Smooth muscle cell (in vitro differentiated cells): ENCODE data around the gene COL5A2. TPM values are rescaled to one million over a fixed set of nuclear protein-coding genes. Genes with fewer than 3 reads are reported as not detected.

Experiments
- DNase-seq: peaks from one replicate; lab custom pipeline; 2025; ENCODE audit not compliant: unreplicated experiment; lab: John Stamatoyannopoulos, UW
- H2AFZ ChIP-seq: fragments of 200-600 bp; sonication (generic); 2 replicates; pipeline ENCODE4 v1.6.0; 2016; ENCODE audit warnings: antibody characterized with exemption, low read depth, mild to moderate bottlenecking
- H3F3A ChIP-seq: fragments of 200-600 bp; sonication (generic); 2 replicates; pipeline ENCODE4 v1.6.0; 2017; ENCODE audit warnings: antibody characterized with exemption, low read depth
- H3K27ac ChIP-seq: fragments of 200-600 bp; sonication (generic); 2 replicates; pipeline ENCODE4 v1.5.1; 2016; ENCODE audit warnings: low read depth, mild to moderate bottlenecking
- H3K27me3 ChIP-seq: fragments of 200-600 bp; sonication (generic); 2 replicates; pipeline ENCODE4 v1.6.1; 2016; ENCODE audit warnings: low read depth, mild to moderate bottlenecking
- H3K36me3 ChIP-seq: fragments of 200-600 bp; sonication (generic); 2 replicates; pipeline ENCODE4 v1.5.1; 2016; ENCODE audit warnings: low read depth
- H3K4me1 ChIP-seq: fragments of 200-600 bp; sonication (generic); 2 replicates; pipeline ENCODE4 v1.5.1; 2016; ENCODE audit warnings: low read depth
- H3K4me2 ChIP-seq: fragments of 200-600 bp; sonication (generic); 2 replicates; pipeline ENCODE4 v1.6.0; 2016; ENCODE audit warnings: mild to moderate bottlenecking
- H3K4me3 ChIP-seq: fragments of 200-600 bp; sonication (generic); 2 replicates; pipeline ENCODE4 v1.5.1; 2016; ENCODE audit warnings: mild to moderate bottlenecking
- H3K79me2 ChIP-seq: fragments of 200-600 bp; sonication (generic); 2 replicates; pipeline ENCODE4 v1.6.0; 2016; ENCODE audit warnings: low read depth, mild to moderate bottlenecking
- H3K9ac ChIP-seq: fragments of 200-600 bp; sonication (generic); 2 replicates; pipeline ENCODE4 v1.6.0; 2016; ENCODE audit warnings: low read depth
- H3K9me3 ChIP-seq: fragments of 200-600 bp; sonication (generic); replicated peaks from 2 replicates; pipeline ENCODE4 v1.5.1; 2016; ENCODE audit warnings: low read depth
- H4K20me1 ChIP-seq: fragments of 200-600 bp; sonication (generic); 2 replicates; pipeline ENCODE4 v1.6.0; 2016; ENCODE audit warnings: low read depth
- WGBS: methylation state at CpG from one replicate; pipeline ENCODE4 v1.1.7; 2016; ENCODE audit warnings: low lambda C conversion rate; 5-methylcytosine and 5-hydroxymethylcytosine counted together
- polyA plus RNA-seq: library from polyadenylated mRNA; unstranded; fragments of >200 nt; fragmentation: Nextera tagmentation; extraction: Ambion mirVana; gene quantifications from 2 replicates; pipeline ENCODE4 v1.2.1, GENCODE V29; 2016
- total RNA-seq: library from RNA; depleted of rRNA; stranded (reverse); fragments of >200 nt; gene quantifications from 2 replicates; pipeline ENCODE4 v1.2.3, GENCODE V29; 2014
- TF ChIP-seq, protein P1 (sequence below): fragments of 200-600 bp; sonication (generic); IDR thresholded peaks from 2 replicates; pipeline ENCODE4 v1.5.1; 2017; ENCODE audit warnings: borderline replicate concordance, mild to moderate bottlenecking, antibody characterized with exemption; ENCODE audit not compliant: insufficient read depth, poor library complexity, severe bottlenecking

The COL5A2 gene
- total and polyA plus RNA-seq, 2 experiments from 2014 or later = 364 to 697 TPM

DNA sequence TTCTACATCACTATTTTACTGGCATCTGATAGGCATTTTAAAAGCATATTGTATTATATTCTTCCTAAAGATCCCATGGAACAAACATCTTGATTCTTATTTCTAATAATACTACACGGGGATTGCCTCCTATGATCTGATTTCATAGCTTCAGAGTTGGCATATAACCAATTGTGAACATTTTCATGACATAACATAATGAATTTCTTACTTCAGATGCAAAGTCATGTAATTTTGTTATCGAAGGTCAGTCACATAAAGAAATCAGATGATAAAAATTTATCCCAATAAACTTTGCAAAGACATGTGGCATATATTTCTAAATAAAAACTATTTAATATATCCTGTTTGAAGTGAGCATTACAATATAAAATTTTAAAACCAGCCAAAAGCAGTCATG is 93.3 kb downstream of the COL5A2 start:
- Histone ChIP-seq H3K9me3 (no peaks in the 10 kb centered on the region), H3K4me1 (peaks cover 7% of the 10 kb centered on the region), H4K20me1 (no peaks in the 10 kb centered on the region), H3K4me3 (no peak overlapping the region), H2AFZ (no peak overlapping the region), H3K9ac (no peak overlapping the region), H3K27me3 (no peaks in the 10 kb centered on the region), H3F3A (peaks cover 57% of the 10 kb centered on the region), H3K79me2 (peaks cover 50% of the 10 kb centered on the region), H3K27ac (peak overlapping the region; percentile 80), H3K36me3 (peaks cover 12% of the 10 kb centered on the region), H3K4me2 (no peak overlapping the region)
- no peak for DNase-seq
- TF ChIP-seq, protein P1, sequence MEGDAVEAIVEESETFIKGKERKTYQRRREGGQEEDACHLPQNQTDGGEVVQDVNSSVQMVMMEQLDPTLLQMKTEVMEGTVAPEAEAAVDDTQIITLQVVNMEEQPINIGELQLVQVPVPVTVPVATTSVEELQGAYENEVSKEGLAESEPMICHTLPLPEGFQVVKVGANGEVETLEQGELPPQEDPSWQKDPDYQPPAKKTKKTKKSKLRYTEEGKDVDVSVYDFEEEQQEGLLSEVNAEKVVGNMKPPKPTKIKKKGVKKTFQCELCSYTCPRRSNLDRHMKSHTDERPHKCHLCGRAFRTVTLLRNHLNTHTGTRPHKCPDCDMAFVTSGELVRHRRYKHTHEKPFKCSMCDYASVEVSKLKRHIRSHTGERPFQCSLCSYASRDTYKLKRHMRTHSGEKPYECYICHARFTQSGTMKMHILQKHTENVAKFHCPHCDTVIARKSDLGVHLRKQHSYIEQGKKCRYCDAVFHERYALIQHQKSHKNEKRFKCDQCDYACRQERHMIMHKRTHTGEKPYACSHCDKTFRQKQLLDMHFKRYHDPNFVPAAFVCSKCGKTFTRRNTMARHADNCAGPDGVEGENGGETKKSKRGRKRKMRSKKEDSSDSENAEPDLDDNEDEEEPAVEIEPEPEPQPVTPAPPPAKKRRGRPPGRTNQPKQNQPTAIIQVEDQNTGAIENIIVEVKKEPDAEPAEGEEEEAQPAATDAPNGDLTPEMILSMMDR = no peak
- WGBS = 98% methylated on average over 2 of the region's 2 CpGs

DNA sequence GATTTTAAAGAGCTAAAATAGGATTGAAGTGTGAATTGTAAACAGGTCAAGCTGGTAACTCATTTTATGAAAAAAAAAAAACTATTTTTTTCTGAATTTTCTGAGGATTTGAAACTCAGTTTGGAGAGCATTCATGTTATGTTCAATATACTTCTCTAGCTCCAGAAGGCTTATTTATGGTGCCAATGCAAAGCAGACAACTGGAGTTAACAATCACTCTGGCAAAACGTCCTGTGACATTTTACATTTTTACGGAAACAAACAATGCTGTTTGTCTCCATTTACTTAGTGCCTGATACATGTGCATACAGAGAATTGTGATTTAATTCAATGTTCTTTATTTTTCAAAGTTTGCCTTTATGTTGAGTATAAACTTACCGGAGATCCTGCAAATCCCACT is 96.0 kb downstream of the COL5A2 start:
- Histone ChIP-seq H3K27me3 (no peaks in the 10 kb centered on the region), H3K27ac (peak overlapping the region; percentile 80), H3K9ac (no peak overlapping the region), H3K79me2 (peaks cover 56% of the 10 kb centered on the region), H2AFZ (no peak overlapping the region), H4K20me1 (no peaks in the 10 kb centered on the region), H3F3A (peaks cover 55% of the 10 kb centered on the region), H3K4me3 (no peak overlapping the region), H3K4me2 (peak overlapping the region; percentile 16), H3K36me3 (peaks cover 32% of the 10 kb centered on the region), H3K9me3 (no peaks in the 10 kb centered on the region), H3K4me1 (no peaks in the 10 kb centered on the region)
- TF ChIP-seq, protein P1 = no peak
- no peak for DNase-seq
- 76% methylated on average over 3 of the region's 3 CpGs for WGBS

DNA sequence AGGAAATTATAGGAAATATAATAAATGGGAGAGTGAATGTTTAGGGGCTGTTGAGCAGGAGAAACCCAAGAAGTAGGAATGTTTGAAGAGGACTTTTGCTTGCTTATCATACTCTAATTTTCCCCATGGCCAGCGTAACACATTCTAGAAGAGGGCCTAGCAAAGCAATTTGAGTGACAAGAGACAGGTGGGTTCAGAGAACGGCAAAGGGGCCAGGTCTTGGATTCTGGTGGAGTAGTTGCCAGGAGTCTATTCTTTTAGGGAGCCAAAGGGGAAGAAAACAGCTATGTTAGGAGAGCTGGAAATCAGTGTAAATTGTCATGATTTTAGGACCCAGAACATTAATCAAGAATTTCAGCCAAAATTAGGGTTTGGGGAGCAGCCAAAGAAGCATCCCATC is 96.5 kb downstream of the COL5A2 start:
- TF ChIP-seq, protein P1 = no peak
- Histone ChIP-seq H3K9me3 (no peaks in the 10 kb centered on the region), H3K79me2 (peaks cover 51% of the 10 kb centered on the region), H3K36me3 (peaks cover 36% of the 10 kb centered on the region), H4K20me1 (no peaks in the 10 kb centered on the region), H3K27ac (peak overlapping the region; percentile 80), H3K4me3 (no peak overlapping the region), H3K4me2 (peak overlapping the region; percentile 18), H3K27me3 (no peaks in the 10 kb centered on the region), H3K9ac (no peak overlapping the region), H3F3A (peaks cover 55% of the 10 kb centered on the region), H2AFZ (no peak overlapping the region), H3K4me1 (no peaks in the 10 kb centered on the region)
- 41% methylated on average over 2 of the region's 2 CpGs for WGBS
- DNase-seq = no peak

DNA sequence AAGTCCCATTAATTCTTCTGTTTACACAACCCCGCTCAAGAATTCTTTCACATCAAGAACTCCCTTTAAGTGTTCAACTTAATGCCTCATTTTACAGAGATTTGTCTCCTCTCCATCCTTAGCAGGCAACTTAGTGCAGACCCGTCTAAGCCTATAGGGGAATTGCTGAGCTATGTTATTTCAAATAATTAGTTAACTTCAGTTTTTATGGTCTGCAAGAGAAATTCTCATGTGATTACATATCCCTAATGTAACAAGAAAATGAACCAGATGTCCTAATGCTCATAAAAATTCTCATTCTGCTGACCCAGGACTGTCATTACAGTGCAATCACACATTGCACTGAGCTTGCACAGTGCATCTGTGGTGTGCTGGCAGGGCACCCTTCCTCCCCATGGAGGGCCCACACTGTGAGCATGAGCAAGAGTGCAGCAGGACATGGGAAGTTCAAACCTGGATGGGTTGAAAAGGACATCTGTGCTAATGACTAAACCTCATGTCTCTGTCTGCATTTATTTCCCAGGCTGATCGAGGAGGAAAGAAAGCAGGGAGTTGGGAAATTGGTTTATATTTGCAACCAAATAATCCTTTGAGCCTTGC is 97.1 kb downstream of the COL5A2 start:
- peaks cover 40% of the 10 kb centered on the region for H3K36me3 ChIP-seq
- TF ChIP-seq, protein P1 = no peak
- H3K9me3 ChIP-seq = no peaks in the 10 kb centered on the region
- H3K27me3 ChIP-seq = no peaks in the 10 kb centered on the region
- H3K27ac ChIP-seq = peak overlapping the region; percentile 80
- DNase-seq = peak; percentile 41
- H3K4me1 ChIP-seq = no peaks in the 10 kb centered on the region
- WGBS = 21% methylated on average over 3 of the region's 3 CpGs
- no peaks in the 10 kb centered on the region for H4K20me1 ChIP-seq
- H3K4me3 ChIP-seq = no peak overlapping the region
- H3K4me2 ChIP-seq = peak overlapping the region; percentile 17
- peaks cover 50% of the 10 kb centered on the region for H3F3A ChIP-seq
- H3K9ac ChIP-seq = no peak overlapping the region
- H2AFZ ChIP-seq = no peak overlapping the region
- peaks cover 47% of the 10 kb centered on the region for H3K79me2 ChIP-seq
